HepG2 (cell line): ENCODE results near the gene CDH2. TPM values are rescaled to one million over a fixed set of nuclear protein-coding genes. Genes with fewer than 3 reads are reported as not detected.

Source experiments
- ATAC-seq: fragments of 200-7000 bp; cut with Tn5 transposase; 3 replicates; pipeline ENCODE4 v1.9.1; 2020; ENCODE audit warnings: mild to moderate bottlenecking, moderate library complexity
- BruUV-seq: library from RNA; stranded (reverse); fragments of 400-500 nt; replicated peaks from 2 replicates; lab custom pipeline; 2021; lab: Mats Ljungman, UMichigan
- CTCF ChIA-PET: fragments of 300-600 bp; formaldehyde crosslinking; extraction: SDS; loops from one replicate; lab custom pipeline; 2021; ENCODE audit warnings: low total read pairs, inconsistent platforms, low intra/inter-chr PET ratio; lab: Yijun Ruan, JAX
- POLR2A ChIA-PET: fragments of 350-600 bp; sonication (Branson Sonifier 250); formaldehyde crosslinking; loops from one replicate; lab custom pipeline; 2020; ENCODE audit warnings: antibody characterized with exemption, inconsistent platforms; lab: Yijun Ruan, JAX
- DNase-seq: peaks from one replicate; pipeline ENCODE4 v3.0.0-alpha.2; 2015; ENCODE audit warnings: low spot score
- FAIRE-seq: peaks from 3 replicates; lab custom pipeline; 2011; peaks lifted over from hg19 to GRCh38; lab: Jason Lieb, UNC
- H2AFZ ChIP-seq: one replicate; pipeline ENCODE4 v1.6.1; 2011; ENCODE audit warnings: low read length, inconsistent platforms
- H3K27ac ChIP-seq: fragments of 300-600 bp; 3 replicates; pipeline ENCODE4 v1.8.0; 2011; ENCODE audit warnings: mixed run types, mild to moderate bottlenecking, mixed read lengths, low read length, inconsistent platforms; ENCODE audit not compliant: insufficient read depth; ENCODE audit errors: extremely low read length
- H3K27me3 ChIP-seq, 2 experiments: fragments of 200-600 bp in 1 of 2; 2 replicates in 1 of 2; 3 replicates in 1 of 2; pipeline versions ENCODE4 v1.6.0 to v1.8.0; 2011; ENCODE audit warnings: low read length in 2 of 2, mild to moderate bottlenecking in 2 of 2, moderate library complexity in 2 of 2, inconsistent platforms in 1 of 2; ENCODE audit not compliant: insufficient read depth in 2 of 2, control insufficient read depth in 1 of 2
- H3K36me3 ChIP-seq, 2 experiments: fragments of 200-600 bp in 1 of 2; replicated peaks in 1 of 2; 2 replicates in 1 of 2; 3 replicates in 1 of 2; pipeline versions ENCODE4 v1.5.1 to v1.8.0; 2011; ENCODE audit warnings: low read length in 2 of 2, inconsistent platforms in 1 of 2; ENCODE audit not compliant: insufficient read depth in 2 of 2, control insufficient read depth in 1 of 2
- H3K4me1 ChIP-seq: 2 replicates; pipeline ENCODE4 v1.5.1; 2012; ENCODE audit warnings: low read length, inconsistent platforms; ENCODE audit not compliant: insufficient read depth
- H3K4me2 ChIP-seq: 2 replicates; pipeline ENCODE4 v1.6.0; 2011; ENCODE audit warnings: low read depth, low read length, inconsistent platforms
- H3K4me3 ChIP-seq, 3 experiments: fragments of 200-600 bp in 1 of 3; sonication (generic), shearing (Covaris generic) in 1 of 3; replicated peaks in 1 of 3; 2 replicates each; pipeline ENCODE4 v1.5.1; 2011 to 2016; ENCODE audit warnings: low read length in 3 of 3, inconsistent platforms in 2 of 3, low read depth in 2 of 3, mild to moderate bottlenecking in 2 of 3, control low read depth in 1 of 3, mixed read lengths in 1 of 3; ENCODE audit not compliant: insufficient read depth in 1 of 3
- H3K79me2 ChIP-seq: one replicate; pipeline ENCODE4 v1.6.1; 2011; ENCODE audit warnings: low read length, inconsistent platforms; ENCODE audit not compliant: insufficient read depth
- H3K9ac ChIP-seq: 2 replicates; pipeline ENCODE4 v1.6.0; 2011; ENCODE audit warnings: mild to moderate bottlenecking, low read depth, low read length, inconsistent platforms; ENCODE audit not compliant: insufficient read depth
- H3K9me3 ChIP-seq: 2 replicates; pipeline ENCODE4 v1.5.1; 2012; ENCODE audit warnings: mild to moderate bottlenecking, low read length
- H4K20me1 ChIP-seq: 2 replicates; pipeline ENCODE4 v1.6.0; 2011; ENCODE audit warnings: inconsistent platforms, mild to moderate bottlenecking, low read length, moderate library complexity; ENCODE audit not compliant: insufficient read depth
- FOSL2 ChIP-seq: sonication (generic); formaldehyde crosslinking; IDR thresholded peaks from 2 replicates; pipeline ENCODE4 v1.4.0; 2020; ENCODE audit warnings: missing genetic modification reagents
- ZBTB38 ChIP-seq: sonication (generic); formaldehyde crosslinking; IDR thresholded peaks from 2 replicates; pipeline ENCODE4 v1.5.1; 2020; ENCODE audit warnings: mild to moderate bottlenecking, missing genetic modification reagents
- ZNF549 ChIP-seq: sonication (generic); formaldehyde crosslinking; IDR thresholded peaks from 2 replicates; pipeline ENCODE4 v1.5.0; 2020; ENCODE audit warnings: missing genetic modification reagents
- WGBS: methylation state at CpG from one replicate; pipeline ENCODE4 v1.1.6; 2017; ENCODE audit warnings: low lambda C conversion rate; 5-methylcytosine and 5-hydroxymethylcytosine counted together
- in situ Hi-C: cut with HindIII; loops from 2 replicates; pipeline ENCODE4 v1.10.0; 2017; ENCODE audit warnings: low pct_unique_long_range_greater_than_20kb; ENCODE audit not compliant: extremely low pct_ligation_motif_present
- intact Hi-C: fragments of 100-400 bp; cut with micrococcal nuclease; formaldehyde crosslinking; loops from one replicate; pipeline ENCODE4 v1.10.0; 2022; ENCODE audit not compliant: unreplicated experiment
- polyA plus RNA-seq, 8 experiments: library from polyadenylated mRNA; depleted of rRNA in 3 of 8; stranded (reverse) in 7 of 8; unstranded in 1 of 8; fragments of >200 nt; fragmentation: Illumina TruSeq in 4 of 8; extraction: Trizol in 4 of 8; gene quantifications; 2 replicates each; pipeline versions ENCODE4 v1.2.1 to v1.2.3, GENCODE V29; 2011 to 2016; ENCODE audit warnings: low read depth in 4 of 8, missing spikeins in 1 of 8, mixed read lengths in 1 of 8; ENCODE audit not compliant: insufficient read depth in 1 of 8
- total RNA-seq, 5 experiments: library from RNA; depleted of rRNA; stranded (reverse); fragments of >200 nt; fragmentation: Illumina TruSeq; extraction: Trizol; gene quantifications; 2 replicates each; pipeline ENCODE4 v1.2.3, GENCODE V29; 2016; ENCODE audit warnings: low read depth in 1 of 5

The CDH2 gene
- total and polyA plus RNA-seq, 2 of the 13 experiments (the other 11 are each of a cell fraction or from before 2014, with no cell fraction given), result 18.6 to 36.1 TPM

GRCh38 chr18:27901424-27902226 is 275.3 kb downstream of the CDH2 start:
- no peak overlapping the region for H3K27ac ChIP-seq
- no peak overlapping the region for H3K9ac ChIP-seq
- H3K4me3 ChIP-seq, result no peak overlapping the region
- no peaks in the 10 kb centered on the region for H4K20me1 ChIP-seq
- in situ Hi-C loops, result no loop called here
- no peak for FAIRE-seq
- no peak for ATAC-seq
- no peak for DNase-seq
- H3K36me3 ChIP-seq, result no peaks in the 10 kb centered on the region
- H3K4me2 ChIP-seq, result no peak overlapping the region
- WGBS, result 2% methylated on average over 4 of the region's 4 CpGs
- H2AFZ ChIP-seq, result no peak overlapping the region
- CTCF ChIA-PET, result no interaction called here
- TF ChIP-seq ZBTB38 (CRISPR knock-in tag) (no peak), FOSL2 (CRISPR knock-in tag) (no peak), ZNF549 (CRISPR knock-in tag) (no peak)
- TF ChIP-seq, all 625 proteins: peak for 0
- POLR2A ChIA-PET, result no interaction called here
- no peaks in the 10 kb centered on the region for H3K27me3 ChIP-seq
- H3K9me3 ChIP-seq, result peaks cover 6% of the 10 kb centered on the region
- intact Hi-C loops, result no loop called here
- no TSS peak for BruUV-seq
- no peaks in the 10 kb centered on the region for H3K4me1 ChIP-seq
- H3K79me2 ChIP-seq, result no peaks in the 10 kb centered on the region
